ENCODE results near the gene ABCA2. TPM values are rescaled to one million over a fixed set of nuclear protein-coding genes. Genes with fewer than 3 reads are reported as not detected.

ABCA2 gene
- total RNA-seq, 1 donor from 2014 or later, result 2.7 TPM

- Mint-ChIP-seq H3K27me3 (ENCODE audit: insufficient read depth, low read depth) (peaks cover 1% of the 10 kb centered on the region), H3K9me3 (no peaks in the 10 kb centered on the region), H3K4me3 (no peak overlapping the region), H3K4me1 (peaks cover 2% of the 10 kb centered on the region), H3K36me3 (no peaks in the 10 kb centered on the region), H3K27ac (no peak overlapping the region)
- no peaks in the 10 kb centered on the region for H3K79me2 ChIP-seq (ENCODE audit: low read depth)
- peaks cover 11% of the 10 kb centered on the region for H3K27me3 ChIP-seq
- TF ChIP-seq EZH2 (IDR thresholded peaks at IDR 0.05) (no peak), CTCF (IDR thresholded peaks at IDR 0.05) (no peak)
- no peak overlapping the region for H2AFZ ChIP-seq (replicated peaks)
- H3K4me1 ChIP-seq, result peaks cover under 1% of the 10 kb centered on the region
- peaks cover 26% of the 10 kb centered on the region for H4K20me1 ChIP-seq (ENCODE audit: low read depth)
- H3K36me3 ChIP-seq, result no peaks in the 10 kb centered on the region
- no peak overlapping the region for H3K27ac ChIP-seq
- H3K9me3 ChIP-seq (ENCODE audit: low read depth), result no peaks in the 10 kb centered on the region
- H3F3A ChIP-seq (ENCODE audit: low read depth), result peaks cover 5% of the 10 kb centered on the region
- H3K4me3 ChIP-seq, result no peak overlapping the region
- DNase-seq (ENCODE audit: low spot score), result no peak
- H3K9ac ChIP-seq, result no peak overlapping the region
- H3K4me2 ChIP-seq, result no peak overlapping the region
These were observed 11.8 kb upstream of the ABCA2 start for GRCh38 chr9:137039611-137040366.

GRCh38 chr9:137038916-137039315 lies 10.9 kb upstream of the ABCA2 start:
- no peaks in the 10 kb centered on the region for H3K4me1 ChIP-seq
- no peaks in the 10 kb centered on the region for H3K36me3 ChIP-seq
- Mint-ChIP-seq H3K4me1 (no peaks in the 10 kb centered on the region), H3K9me3 (no peaks in the 10 kb centered on the region), H3K27ac (no peak overlapping the region), H3K36me3 (no peaks in the 10 kb centered on the region), H3K27me3 (ENCODE audit: insufficient read depth, low read depth) (no peaks in the 10 kb centered on the region), H3K4me3 (no peak overlapping the region)
- H3K4me2 ChIP-seq, result no peak overlapping the region
- H3K4me3 ChIP-seq, result no peak overlapping the region
- no peak overlapping the region for H2AFZ ChIP-seq (replicated peaks)
- no peak for TF ChIP-seq CTCF (IDR thresholded peaks at IDR 0.05)
- TF ChIP-seq EZH2 (IDR thresholded peaks at IDR 0.05), result no peak
- no peak for TF ChIP-seq EZH2phosphoT487 (IDR thresholded peaks at IDR 0.05)
- DNase-seq (ENCODE audit: low spot score), result no peak
- H3K9me3 ChIP-seq (ENCODE audit: low read depth), result no peaks in the 10 kb centered on the region
- no peak overlapping the region for H3K9ac ChIP-seq
- H3K27me3 ChIP-seq, result peaks cover 2% of the 10 kb centered on the region
- peaks cover 6% of the 10 kb centered on the region for H3F3A ChIP-seq (ENCODE audit: low read depth)
- H4K20me1 ChIP-seq (ENCODE audit: low read depth), result peaks cover 17% of the 10 kb centered on the region
- H3K27ac ChIP-seq, result no peak overlapping the region
- no peaks in the 10 kb centered on the region for H3K79me2 ChIP-seq (ENCODE audit: low read depth)

- Histone ChIP-seq H3K79me2 (ENCODE audit: low read depth) (no peaks in the 10 kb centered on the region), H3F3A (ENCODE audit: low read depth) (peaks cover 6% of the 10 kb centered on the region), H3K4me2 (no peak overlapping the region), H2AFZ (replicated peaks) (no peak overlapping the region), H3K9me3 (ENCODE audit: low read depth) (no peaks in the 10 kb centered on the region), H3K4me1 (no peaks in the 10 kb centered on the region), H3K36me3 (no peaks in the 10 kb centered on the region), H3K27me3 (no peaks in the 10 kb centered on the region), H3K4me3 (no peak overlapping the region), H4K20me1 (ENCODE audit: low read depth) (peaks cover 3% of the 10 kb centered on the region), H3K27ac (no peak overlapping the region), H3K9ac (no peak overlapping the region)
- H3K36me3 Mint-ChIP-seq, result no peaks in the 10 kb centered on the region
- TF ChIP-seq EZH2 (IDR thresholded peaks at IDR 0.05), result no peak
- no peak for TF ChIP-seq EZH2phosphoT487 (IDR thresholded peaks at IDR 0.05)
- no peak for TF ChIP-seq CTCF (IDR thresholded peaks at IDR 0.05)
- H3K4me1 Mint-ChIP-seq, result no peaks in the 10 kb centered on the region
- H3K4me3 Mint-ChIP-seq, result no peak overlapping the region
- H3K27me3 Mint-ChIP-seq (ENCODE audit: insufficient read depth, low read depth), result no peaks in the 10 kb centered on the region
- no peaks in the 10 kb centered on the region for H3K9me3 Mint-ChIP-seq
- DNase-seq (ENCODE audit: low spot score), result no peak
- no peak overlapping the region for H3K27ac Mint-ChIP-seq
These were observed 9.4 kb upstream of the ABCA2 start for GRCh38 chr9:137037483-137037882.
